Neural cell (in vitro differentiated cells): Measurements from ENCODE around the gene CALML4. TPM values are rescaled to one million over a fixed set of nuclear protein-coding genes. Genes with fewer than 3 reads are reported as not detected.

Experiments used
- H2AFZ ChIP-seq: fragments of 200-600, 300-800 bp; sonication (generic), shearing (Covaris generic); 2 replicates; pipeline ENCODE4 v1.6.0; 2014; ENCODE audit warnings: low read depth, mild to moderate bottlenecking, antibody characterized with exemption, low read length, moderate library complexity
- H3F3A ChIP-seq: fragments of 200-600 bp; shearing (Covaris generic); 2 replicates; pipeline ENCODE4 v1.6.1; 2016; ENCODE audit warnings: mild to moderate bottlenecking, moderate library complexity, mixed read lengths, antibody characterized with exemption, low read length; ENCODE audit not compliant: insufficient read depth, poor library complexity, severe bottlenecking
- H3K27ac ChIP-seq: fragments of 200-600, 300-800 bp; sonication (generic), shearing (Covaris generic); 2 replicates; pipeline ENCODE4 v1.5.1; 2014; ENCODE audit warnings: mild to moderate bottlenecking, low read length, moderate library complexity
- H3K27me3 ChIP-seq: fragments of 300-800, 200-600 bp; sonication (generic), shearing (Covaris generic); 2 replicates; pipeline ENCODE4 v1.6.0; 2014; ENCODE audit warnings: mild to moderate bottlenecking, low read depth, low read length, moderate library complexity; ENCODE audit not compliant: insufficient read depth
- H3K36me3 ChIP-seq: fragments of 300-800, 200-600 bp; sonication (generic), shearing (Covaris generic); 2 replicates; pipeline ENCODE4 v1.5.1; 2014; ENCODE audit warnings: mild to moderate bottlenecking, antibody characterized with exemption, low read length, moderate library complexity; ENCODE audit not compliant: insufficient read depth
- H3K4me2 ChIP-seq: fragments of 300-800, 200-600 bp; sonication (generic), shearing (Covaris generic); 2 replicates; pipeline ENCODE4 v1.6.0; 2014; ENCODE audit warnings: mild to moderate bottlenecking, low read length
- H3K4me3 ChIP-seq: fragments of 300-800, 200-600 bp; sonication (generic), shearing (Covaris generic); 2 replicates; pipeline ENCODE4 v1.5.1; 2014; ENCODE audit warnings: mild to moderate bottlenecking, low read length, moderate library complexity
- H3K79me2 ChIP-seq: fragments of 200-600 bp; shearing (Covaris generic); replicated peaks from 2 replicates; pipeline ENCODE4 v1.6.0; 2014; ENCODE audit warnings: mild to moderate bottlenecking, low read length, moderate library complexity; ENCODE audit not compliant: insufficient read depth
- H3K9ac ChIP-seq: fragments of 300-800, 200-600 bp; sonication (generic), shearing (Covaris generic); 2 replicates; pipeline ENCODE4 v1.6.1; 2016; ENCODE audit warnings: mild to moderate bottlenecking, low read length, mixed read lengths
- H3K9me2 ChIP-seq: fragments of 200-600 bp; shearing (Covaris generic); 2 replicates; pipeline ENCODE4 v1.6.1; 2016; ENCODE audit warnings: mild to moderate bottlenecking, low read length, mixed read lengths; ENCODE audit not compliant: insufficient read depth
- H3K9me3 ChIP-seq: fragments of 200-600, 300-800 bp; sonication (generic), shearing (Covaris generic); 2 replicates; pipeline ENCODE4 v1.6.1; 2016; ENCODE audit warnings: mild to moderate bottlenecking, mixed run types, low read length, moderate library complexity, mixed read lengths
- H4K20me1 ChIP-seq: fragments of 200-600 bp; shearing (Covaris generic); 2 replicates; pipeline ENCODE4 v1.6.1; 2016; ENCODE audit warnings: mild to moderate bottlenecking, mixed run types; ENCODE audit not compliant: insufficient read depth
- EP300 ChIP-seq: fragments of 450-650 bp; conservative IDR thresholded peaks from 2 replicates; pipeline ENCODE4 v1.6.1; 2014; ENCODE audit warnings: antibody characterized with exemption, mild to moderate bottlenecking, moderate library complexity; ENCODE audit not compliant: poor library complexity, severe bottlenecking
- EZH2 ChIP-seq: fragments of 200-600, 300-800 bp; shearing (Covaris generic), sonication (generic); IDR thresholded peaks from 2 replicates; pipeline ENCODE4 v1.6.1; 2014; ENCODE audit warnings: antibody characterized with exemption, low read length, borderline replicate concordance, mild to moderate bottlenecking; ENCODE audit not compliant: insufficient read depth, poor library complexity, severe bottlenecking
- MXI1 ChIP-seq: fragments of 450-650 bp; conservative IDR thresholded peaks from 2 replicates; pipeline ENCODE4 v1.6.1; 2014; ENCODE audit warnings: antibody characterized with exemption, mild to moderate bottlenecking; ENCODE audit not compliant: poor library complexity, severe bottlenecking
- POLR2AphosphoS5 ChIP-seq: IDR thresholded peaks from 2 replicates; pipeline ENCODE4 v1.6.1; 2012
- RAD21 ChIP-seq: fragments of 450-650 bp; conservative IDR thresholded peaks from 2 replicates; pipeline ENCODE4 v1.6.1; 2014; ENCODE audit warnings: antibody characterized with exemption, mild to moderate bottlenecking, moderate library complexity
- SMC3 ChIP-seq: fragments of 450-650 bp; conservative IDR thresholded peaks from 2 replicates; pipeline ENCODE4 v1.6.1; 2014; ENCODE audit warnings: antibody characterized with exemption, mild to moderate bottlenecking, moderate library complexity; ENCODE audit not compliant: poor library complexity
- TAF1 ChIP-seq: IDR thresholded peaks from 2 replicates; pipeline ENCODE4 v1.6.1; 2012; ENCODE audit warnings: low read depth
- polyA plus RNA-seq: library from polyadenylated mRNA; depleted of rRNA; stranded (reverse); fragments of >200 nt; gene quantifications from 2 replicates; pipeline ENCODE4 v1.2.3, GENCODE V29; 2014
- TF ChIP-seq, protein P1 (sequence below): IDR thresholded peaks from 2 replicates; pipeline ENCODE4 v1.6.1; 2012; ENCODE audit warnings: borderline replicate concordance
- TF ChIP-seq, protein P2 (sequence below): fragments of 450-650 bp; IDR thresholded peaks from 2 replicates; pipeline ENCODE4 v1.5.1; 2014; ENCODE audit warnings: antibody characterized with exemption, mild to moderate bottlenecking, moderate library complexity; ENCODE audit not compliant: poor library complexity, severe bottlenecking

CALML4 gene
- polyA plus RNA-seq, 1 donor from 2014 or later, result 0.43 TPM

DNA sequence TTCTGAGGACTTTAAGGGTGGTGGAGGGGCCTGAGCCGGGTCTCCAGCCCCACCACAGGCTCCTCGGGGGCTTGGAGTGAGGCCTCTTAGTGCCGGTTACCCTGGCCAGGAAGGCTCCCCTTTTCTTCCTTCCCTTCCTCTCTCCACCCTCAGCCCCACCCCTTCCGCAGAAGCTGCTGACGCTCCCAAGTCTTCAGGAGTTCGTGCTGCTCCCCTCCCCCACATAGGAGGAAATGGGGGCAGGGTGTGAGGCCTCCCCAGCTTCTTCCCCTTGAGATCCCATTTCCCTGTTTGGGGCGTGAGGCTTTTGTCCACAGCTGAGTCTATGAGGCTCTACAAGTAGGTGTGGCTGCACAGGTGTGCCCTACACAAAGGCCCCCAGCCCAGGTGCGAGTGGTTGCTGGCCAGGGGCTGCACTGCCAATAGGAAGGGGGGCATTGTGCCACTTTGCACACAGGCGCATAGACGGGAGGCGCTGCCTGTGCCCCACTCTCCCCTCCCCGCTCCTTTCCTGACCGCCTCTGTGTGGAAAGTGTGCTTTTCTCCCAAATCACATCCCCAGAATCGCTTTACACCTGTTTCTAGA lies 915 bp upstream of the CALML4 start:
- Histone ChIP-seq H2AFZ (no peak overlapping the region), H3K79me2 (no peaks in the 10 kb centered on the region), H3K27ac (no peak overlapping the region), H3K36me3 (no peaks in the 10 kb centered on the region), H3K27me3 (no peaks in the 10 kb centered on the region), H4K20me1 (no peaks in the 10 kb centered on the region), H3K9ac (no peak overlapping the region), H3F3A (no peaks in the 10 kb centered on the region), H3K9me3 (no peaks in the 10 kb centered on the region), H3K9me2 (no peaks in the 10 kb centered on the region), H3K4me2 (no peak overlapping the region), H3K4me3 (no peak overlapping the region)
- TF ChIP-seq TAF1, result no peak
- no peak for TF ChIP-seq POLR2AphosphoS5
- no peak for TF ChIP-seq EZH2
- no peak for TF ChIP-seq MXI1
- TF ChIP-seq, protein P1, sequence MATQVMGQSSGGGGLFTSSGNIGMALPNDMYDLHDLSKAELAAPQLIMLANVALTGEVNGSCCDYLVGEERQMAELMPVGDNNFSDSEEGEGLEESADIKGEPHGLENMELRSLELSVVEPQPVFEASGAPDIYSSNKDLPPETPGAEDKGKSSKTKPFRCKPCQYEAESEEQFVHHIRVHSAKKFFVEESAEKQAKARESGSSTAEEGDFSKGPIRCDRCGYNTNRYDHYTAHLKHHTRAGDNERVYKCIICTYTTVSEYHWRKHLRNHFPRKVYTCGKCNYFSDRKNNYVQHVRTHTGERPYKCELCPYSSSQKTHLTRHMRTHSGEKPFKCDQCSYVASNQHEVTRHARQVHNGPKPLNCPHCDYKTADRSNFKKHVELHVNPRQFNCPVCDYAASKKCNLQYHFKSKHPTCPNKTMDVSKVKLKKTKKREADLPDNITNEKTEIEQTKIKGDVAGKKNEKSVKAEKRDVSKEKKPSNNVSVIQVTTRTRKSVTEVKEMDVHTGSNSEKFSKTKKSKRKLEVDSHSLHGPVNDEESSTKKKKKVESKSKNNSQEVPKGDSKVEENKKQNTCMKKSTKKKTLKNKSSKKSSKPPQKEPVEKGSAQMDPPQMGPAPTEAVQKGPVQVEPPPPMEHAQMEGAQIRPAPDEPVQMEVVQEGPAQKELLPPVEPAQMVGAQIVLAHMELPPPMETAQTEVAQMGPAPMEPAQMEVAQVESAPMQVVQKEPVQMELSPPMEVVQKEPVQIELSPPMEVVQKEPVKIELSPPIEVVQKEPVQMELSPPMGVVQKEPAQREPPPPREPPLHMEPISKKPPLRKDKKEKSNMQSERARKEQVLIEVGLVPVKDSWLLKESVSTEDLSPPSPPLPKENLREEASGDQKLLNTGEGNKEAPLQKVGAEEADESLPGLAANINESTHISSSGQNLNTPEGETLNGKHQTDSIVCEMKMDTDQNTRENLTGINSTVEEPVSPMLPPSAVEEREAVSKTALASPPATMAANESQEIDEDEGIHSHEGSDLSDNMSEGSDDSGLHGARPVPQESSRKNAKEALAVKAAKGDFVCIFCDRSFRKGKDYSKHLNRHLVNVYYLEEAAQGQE, result no peak
- TF ChIP-seq, protein P2, sequence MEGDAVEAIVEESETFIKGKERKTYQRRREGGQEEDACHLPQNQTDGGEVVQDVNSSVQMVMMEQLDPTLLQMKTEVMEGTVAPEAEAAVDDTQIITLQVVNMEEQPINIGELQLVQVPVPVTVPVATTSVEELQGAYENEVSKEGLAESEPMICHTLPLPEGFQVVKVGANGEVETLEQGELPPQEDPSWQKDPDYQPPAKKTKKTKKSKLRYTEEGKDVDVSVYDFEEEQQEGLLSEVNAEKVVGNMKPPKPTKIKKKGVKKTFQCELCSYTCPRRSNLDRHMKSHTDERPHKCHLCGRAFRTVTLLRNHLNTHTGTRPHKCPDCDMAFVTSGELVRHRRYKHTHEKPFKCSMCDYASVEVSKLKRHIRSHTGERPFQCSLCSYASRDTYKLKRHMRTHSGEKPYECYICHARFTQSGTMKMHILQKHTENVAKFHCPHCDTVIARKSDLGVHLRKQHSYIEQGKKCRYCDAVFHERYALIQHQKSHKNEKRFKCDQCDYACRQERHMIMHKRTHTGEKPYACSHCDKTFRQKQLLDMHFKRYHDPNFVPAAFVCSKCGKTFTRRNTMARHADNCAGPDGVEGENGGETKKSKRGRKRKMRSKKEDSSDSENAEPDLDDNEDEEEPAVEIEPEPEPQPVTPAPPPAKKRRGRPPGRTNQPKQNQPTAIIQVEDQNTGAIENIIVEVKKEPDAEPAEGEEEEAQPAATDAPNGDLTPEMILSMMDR, result no peak
- TF ChIP-seq RAD21, result no peak
- no peak for TF ChIP-seq EP300
- TF ChIP-seq SMC3, result no peak

DNA sequence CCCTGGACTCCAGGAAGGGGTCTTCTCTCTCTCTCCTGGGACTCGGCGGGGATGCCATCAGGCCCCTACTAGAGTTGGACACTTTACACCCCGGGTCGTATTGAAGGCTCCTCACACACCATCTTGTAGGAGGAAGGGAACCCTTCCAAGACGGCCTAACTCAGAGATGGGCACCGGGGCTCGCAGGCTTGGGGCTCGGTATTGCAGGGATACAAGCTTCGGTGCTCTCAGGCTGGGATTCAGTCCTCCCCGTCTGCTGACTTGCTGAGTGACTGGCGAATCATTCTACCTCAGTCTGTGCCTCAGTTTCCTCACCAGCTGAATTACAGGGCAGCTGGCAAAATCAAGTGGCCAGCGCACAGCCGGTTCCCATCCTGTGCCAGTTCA lies 419 bp upstream of the CALML4 start:
- no peaks in the 10 kb centered on the region for H3K9me3 ChIP-seq
- H3K27me3 ChIP-seq, result no peaks in the 10 kb centered on the region
- H3K27ac ChIP-seq, result no peak overlapping the region
- H3K36me3 ChIP-seq, result no peaks in the 10 kb centered on the region
- H4K20me1 ChIP-seq, result no peaks in the 10 kb centered on the region
- no peaks in the 10 kb centered on the region for H3K9me2 ChIP-seq
- no peak overlapping the region for H3K4me2 ChIP-seq
- TF ChIP-seq POLR2AphosphoS5, result no peak
- no peak for TF ChIP-seq EZH2
- no peak for TF ChIP-seq EP300
- TF ChIP-seq SMC3, result no peak
- TF ChIP-seq, protein P2, result no peak
- TF ChIP-seq, protein P1, result no peak
- TF ChIP-seq MXI1, result no peak
- TF ChIP-seq RAD21, result no peak
- TF ChIP-seq TAF1, result no peak
- H3K9ac ChIP-seq, result no peak overlapping the region
- H3K4me3 ChIP-seq, result no peak overlapping the region
- no peaks in the 10 kb centered on the region for H3F3A ChIP-seq
- H3K79me2 ChIP-seq, result no peaks in the 10 kb centered on the region
- no peak overlapping the region for H2AFZ ChIP-seq
